A549 (cell line): ENCODE results near the gene POLR3E. TPM values are rescaled to one million over a fixed set of nuclear protein-coding genes. Genes with fewer than 3 reads are reported as not detected.

Experiments
- ATAC-seq, 2 experiments: fragments of 200-7000 bp in 1 of 2; fragments of >200 bp in 1 of 2; cut with Nextera tagmentation in 1 of 2; cut with Tn5 transposase in 1 of 2; 3 replicates each; pipeline versions ENCODE4 v1.8.0 to v1.9.1; 2018 to 2020; ENCODE audit warnings: mild to moderate bottlenecking in 1 of 2, moderate library complexity in 1 of 2
- CTCF ChIA-PET: fragments of 300-600 bp; sonication (Branson Sonifier 250); formaldehyde crosslinking; extraction: SDS; loops from one replicate; lab custom pipeline; 2021; ENCODE audit warnings: antibody characterized with exemption, inconsistent platforms; lab: Yijun Ruan, JAX
- POLR2A ChIA-PET: fragments of 350-600 bp; formaldehyde crosslinking; extraction: SDS; loops from one replicate; lab custom pipeline; 2021; ENCODE audit warnings: antibody characterized with exemption, inconsistent platforms; lab: Yijun Ruan, JAX
- DNase-seq, 2 experiments: peaks; one replicate each; pipeline versions ENCODE4 v3.0.0 to v3.0.0-alpha.2; 2011 to 2016; ENCODE audit warnings: low read depth in 1 of 2, low spot score in 1 of 2
- FAIRE-seq: peaks from 2 replicates; lab custom pipeline; 2011; peaks lifted over from hg19 to GRCh38; lab: Jason Lieb, UNC
- H3K27ac ChIP-seq, 2 experiments: fragments of >200 bp; sonication (Bioruptor Twin); formaldehyde crosslinking; 3 replicates each; pipeline ENCODE4 v1.5.1; 2016 to 2017
- H3K4me1 ChIP-seq: fragments of >200 bp; sonication (Bioruptor Twin); formaldehyde crosslinking; 3 replicates; pipeline ENCODE4 v1.6.1; 2016
- H3K4me2 ChIP-seq: fragments of >200 bp; sonication (Bioruptor Twin); formaldehyde crosslinking; 3 replicates; pipeline ENCODE4 v1.6.1; 2016
- H3K4me3 ChIP-seq: fragments of >200 bp; sonication (Bioruptor Twin); formaldehyde crosslinking; 3 replicates; pipeline ENCODE4 v1.5.1; 2016
- H3K9me3 ChIP-seq: fragments of >200 bp; sonication (Bioruptor Twin); formaldehyde crosslinking; 3 replicates; pipeline ENCODE4 v1.6.1; 2016
- CBX2 ChIP-seq: fragments of 200-600 bp; sonication (generic); IDR thresholded peaks from 2 replicates; pipeline ENCODE4 v1.6.1; 2016; ENCODE audit warnings: low read depth, mild to moderate bottlenecking, borderline replicate concordance
- CEBPB ChIP-seq, 2 experiments: fragments of >200 bp in 1 of 2; sonication (Bioruptor Twin) in 1 of 2; formaldehyde crosslinking in 1 of 2; IDR thresholded peaks; 2 replicates each; pipeline ENCODE4 v1.6.1; 2012 to 2016
- EHF ChIP-seq: fragments of 250-450 bp; sonication (Bioruptor Pico); IDR thresholded peaks from 2 replicates; pipeline ENCODE4 v1.5.0; 2020; ENCODE audit warnings: mild to moderate bottlenecking
- FOSL2 ChIP-seq, 2 experiments: fragments of 450-650 bp in 1 of 2; fragments of >200 bp in 1 of 2; sonication (Bioruptor Twin) in 1 of 2; formaldehyde crosslinking; IDR thresholded peaks; 2 replicates each; pipeline versions ENCODE4 v1.5.0 to v1.6.1; 2016 to 2020; ENCODE audit warnings: mild to moderate bottlenecking in 1 of 2, moderate library complexity in 1 of 2
- HOXB13 ChIP-seq: fragments of 250-450 bp; sonication (Bioruptor Pico); IDR thresholded peaks from 2 replicates; pipeline ENCODE4 v1.5.0; 2020; ENCODE audit warnings: low read depth, mild to moderate bottlenecking, moderate library complexity
- JUNB ChIP-seq: fragments of >200 bp; sonication (Bioruptor Twin); formaldehyde crosslinking; IDR thresholded peaks from 2 replicates; pipeline ENCODE4 v1.6.1; 2016
- KDM5A ChIP-seq: fragments of 200-600 bp; sonication (generic); IDR thresholded peaks from 2 replicates; pipeline ENCODE4 v1.6.1; 2016; ENCODE audit warnings: antibody characterized with exemption, mild to moderate bottlenecking
- MAX ChIP-seq: IDR thresholded peaks from 2 replicates; pipeline ENCODE4 v1.6.1; 2012
- MAZ ChIP-seq: fragments of 150-350 bp; IDR thresholded peaks from 2 replicates; pipeline ENCODE4 v1.6.1; 2014; ENCODE audit warnings: antibody characterized with exemption, low read depth, low read length, borderline replicate concordance
- MYC ChIP-seq: IDR thresholded peaks from 2 replicates; pipeline ENCODE4 v1.6.1; 2012; ENCODE audit warnings: mild to moderate bottlenecking, inconsistent platforms, low read length, improper control_type of control experiment, borderline replicate concordance
- RCOR1 ChIP-seq: fragments of 150-350 bp; IDR thresholded peaks from 2 replicates; pipeline ENCODE4 v1.6.1; 2014; ENCODE audit warnings: antibody characterized with exemption, low read length, low read depth
- REST ChIP-seq: fragments of 200-600 bp; sonication (generic); IDR thresholded peaks from 2 replicates; pipeline ENCODE4 v1.6.1; 2016; ENCODE audit warnings: antibody characterized with exemption, mild to moderate bottlenecking, moderate library complexity
- RFX5 ChIP-seq: fragments of 450-650 bp; IDR thresholded peaks from 2 replicates; pipeline ENCODE4 v1.7.1; 2014; ENCODE audit warnings: antibody characterized with exemption, mild to moderate bottlenecking, moderate library complexity
- SREBF2 ChIP-seq: fragments of 450-650 bp; IDR thresholded peaks from 2 replicates; pipeline ENCODE4 v1.6.1; 2014; ENCODE audit warnings: mild to moderate bottlenecking, moderate library complexity
- TFCP2L1 ChIP-seq: fragments of 250-450 bp; sonication (Bioruptor Pico); IDR thresholded peaks from 2 replicates; pipeline ENCODE4 v1.5.0; 2021; ENCODE audit warnings: mild to moderate bottlenecking
- TP53 ChIP-seq: fragments of 250-450 bp; sonication (Bioruptor Pico); IDR thresholded peaks from 2 replicates; pipeline ENCODE4 v1.5.0; 2021; ENCODE audit warnings: mild to moderate bottlenecking, moderate library complexity
- ZFP36 ChIP-seq: fragments of 450-650 bp; IDR thresholded peaks from 2 replicates; pipeline ENCODE4 v1.6.1; 2014; ENCODE audit warnings: borderline replicate concordance; ENCODE audit not compliant: partially characterized antibody
- ZSCAN20 ChIP-seq: fragments of 250-450 bp; sonication (Bioruptor Pico); IDR thresholded peaks from 2 replicates; pipeline ENCODE4 v1.8.0; 2022; ENCODE audit warnings: mild to moderate bottlenecking, moderate library complexity
- WGBS: methylation state at CpG from one replicate; pipeline ENCODE4 v1.1.6; 2017; ENCODE audit errors: missing lambda C conversion rate; 5-methylcytosine and 5-hydroxymethylcytosine counted together
- polyA plus RNA-seq, 4 experiments: library from polyadenylated mRNA; depleted of rRNA in 3 of 4; stranded (reverse); fragments of >200 nt; fragmentation: RNase III in 1 of 4; extraction: RNeasy Plus Mini Kit Qiagen cat#74134 plus additional on column Dnase treatment in 1 of 4; gene quantifications; 2 replicates in 3 of 4; 3 replicates in 1 of 4; pipeline ENCODE4 v1.2.3, GENCODE V29; 2011 to 2017

Gene POLR3E
- polyA plus RNA-seq, 2 of the 4 experiments (the other 2 are of a cell fraction): 54.6 to 77.9 TPM

DNA sequence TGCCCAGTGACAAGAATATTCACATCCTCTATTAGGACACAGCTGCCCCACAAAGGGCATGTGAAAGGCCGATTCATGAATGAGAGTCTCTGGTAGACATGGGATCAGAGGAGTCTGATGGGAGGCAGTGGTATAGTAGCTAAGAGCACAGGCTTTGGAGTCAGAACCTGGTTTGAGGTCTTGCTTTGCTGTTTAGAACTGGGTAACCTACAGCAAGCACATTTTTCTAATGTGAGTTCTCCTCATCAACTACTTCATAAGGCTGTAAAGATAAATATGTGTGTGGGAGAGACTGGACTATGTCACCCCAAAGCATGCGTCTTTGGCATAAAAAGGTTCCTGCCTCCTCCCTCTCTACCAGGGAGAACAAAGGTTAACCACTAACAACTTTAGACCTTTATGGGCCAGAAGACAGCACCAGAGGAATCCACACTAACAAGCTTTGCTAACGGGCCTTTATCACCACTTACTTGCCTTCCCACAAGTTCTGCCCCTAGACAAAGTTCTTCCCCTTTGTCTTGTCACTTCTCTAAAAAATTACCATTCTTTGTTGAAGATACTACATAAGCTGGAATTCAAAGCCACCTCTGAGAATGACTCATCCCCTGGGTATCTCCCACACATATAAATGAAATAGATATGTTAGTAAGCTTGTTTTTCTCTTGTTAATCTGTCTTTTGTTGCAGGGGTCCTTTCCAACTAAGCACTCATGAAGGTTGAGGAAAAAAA lies 56.1 kb downstream of the POLR3E start:
- peak; percentile 69 to 80 for ATAC-seq
- no peaks in the 10 kb centered on the region for H3K9me3 ChIP-seq
- H3K4me2 ChIP-seq: peak overlapping the region; percentile 67

DNA sequence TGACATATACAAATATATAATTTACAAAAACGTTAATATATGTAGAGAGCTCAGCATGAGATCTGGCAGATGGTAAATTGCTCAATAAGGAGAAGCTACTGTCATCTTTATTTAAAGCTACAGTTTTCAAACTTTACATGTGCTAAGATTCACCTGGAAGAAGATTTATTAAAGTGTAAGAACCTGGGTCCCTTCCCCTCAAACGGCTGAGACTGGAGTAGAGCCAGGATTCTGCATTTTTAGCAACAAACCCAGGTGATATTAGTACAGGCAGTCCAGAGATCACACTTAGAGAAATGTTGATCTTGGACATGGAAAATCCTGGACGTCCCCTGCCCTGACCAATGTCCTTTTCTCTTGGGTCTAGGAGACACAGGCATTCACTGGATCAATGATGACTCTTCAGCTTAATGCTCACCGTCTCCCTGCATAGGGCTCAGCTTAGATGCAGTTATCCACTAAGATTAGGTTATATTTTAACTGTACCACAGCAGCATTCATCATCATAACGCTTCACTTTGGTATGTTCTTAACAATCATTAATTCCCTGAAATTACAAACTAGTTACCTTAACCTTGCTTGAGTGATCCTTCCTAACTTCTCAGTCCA lies 56.8 kb downstream of the POLR3E start:
- DNase-seq (peak in 1 of 2 experiments; percentile 36), FAIRE-seq (no peak), ATAC-seq (peak; percentile 60 to 74)
- ChIA-PET POLR2A (no interaction called here), CTCF (interaction anchor here (0.5 to 1.3 kb wide), 4 partner anchors 10 to 1166 kb away, joined by 3 to 6 read pairs (median 4); no protein-coding TSS in a partner anchor)
- TF ChIP-seq CEBPB (IDR thresholded peaks at IDR 0.05) (peak; percentile 55 to 68; a peak in 3 of 4 replicates), TFCP2L1 (CRISPR knock-in tag) (no peak), JUNB (0 out of 2 replicates have a peak, but pooled peaks have one; percentile 0)
- peaks cover 46% of the 10 kb centered on the region for H3K4me1 ChIP-seq
- 0 out of 3 replicates have a peak overlapping the region, but pooled peaks have one; percentile 1 for H3K4me3 ChIP-seq
- WGBS: 3% methylated on average over 5 of the region's 5 CpGs
- H3K9me3 ChIP-seq: no peaks in the 10 kb centered on the region
- H3K27ac ChIP-seq: peak overlapping the region; percentile 74 to 80
- H3K4me2 ChIP-seq: peak overlapping the region; percentile 67

More for the DNA sequence above, 56.1 kb downstream of the POLR3E start:
- WGBS: 8% methylated on average over 3 of the region's 3 CpGs
- CTCF ChIA-PET: interaction anchor here (1.0 to 1.7 kb wide), 5 partner anchors 9 to 1165 kb away, joined by 3 to 6 read pairs (median 5); no protein-coding TSS in a partner anchor
- no peak for FAIRE-seq
- peak overlapping the region; percentile 74 to 80 for H3K27ac ChIP-seq
- peak in 1 of 2 experiments; percentile 54 for DNase-seq
- TF ChIP-seq MAZ (no peak), TP53 (CRISPR knock-in tag) (no peak), FOSL2 (IDR thresholded peaks at IDR 0.05) (peak; percentile 80), FOSL2 (CRISPR knock-in tag; IDR thresholded peaks at IDR 0.05) (peak; percentile 87), REST (no peak), JUNB (peak; percentile 59), KDM5A (no peak), SREBF2 (no peak), MYC (no peak), EHF (CRISPR knock-in tag) (no peak), MAX (no peak; the same call in 1 of the 2 replicates), CBX2 (no peak), RCOR1 (no peak), RFX5 (no peak)
- H3K4me3 ChIP-seq: no peak overlapping the region
- H3K4me1 ChIP-seq: peaks cover 45% of the 10 kb centered on the region
- POLR2A ChIA-PET: no interaction called here

DNA sequence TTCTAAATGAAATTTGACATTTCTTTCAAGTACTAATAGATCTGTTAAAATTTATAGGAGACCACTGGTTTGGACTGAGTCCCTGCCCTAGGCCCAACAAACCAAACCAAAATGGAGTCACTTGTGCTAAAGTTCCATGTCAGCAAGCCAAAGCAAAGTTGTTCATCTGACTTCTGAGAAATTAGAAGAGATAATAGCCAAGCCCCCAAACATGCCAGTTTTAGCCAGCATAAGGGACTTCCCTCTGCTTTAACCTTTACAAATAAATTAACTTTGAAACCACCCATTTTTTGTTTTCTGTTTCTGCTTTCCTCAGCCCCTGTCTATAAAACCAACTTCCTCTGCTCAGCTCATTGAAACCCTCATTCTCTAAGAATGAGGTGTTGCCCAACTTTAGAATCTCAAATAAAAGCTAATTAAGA lies 58.3 kb downstream of the POLR3E start:
- Histone ChIP-seq H3K4me1 (peaks cover 46% of the 10 kb centered on the region), H3K4me3 (no peak overlapping the region), H3K9me3 (no peaks in the 10 kb centered on the region), H3K4me2 (no peak overlapping the region), H3K27ac (peak overlapping the region in 1 of 2 experiments; percentile 80; a peak in 3 of 6 replicates)
- no peak for ATAC-seq
- no peak for DNase-seq
- no peak for FAIRE-seq
- TF ChIP-seq HOXB13 (CRISPR knock-in tag) (peak; percentile 60; the same call in 1 of the 2 replicates), SREBF2 (no peak), ZSCAN20 (CRISPR knock-in tag) (no peak), MAZ (no peak), ZFP36 (no peak)
- CTCF ChIA-PET: interaction anchor here (0.9 to 1.2 kb wide), 2 partner anchors 35 to 1177 kb away, joined by 3 to 4 read pairs; no protein-coding TSS in a partner anchor
- POLR2A ChIA-PET: no interaction called here
